HEK293 (cell line): Measurements from ENCODE around the gene PPP1R14C.

Experiments
- CTCF ChIA-PET: fragments of 350-600 bp; formaldehyde crosslinking; extraction: SDS; loops from one replicate; lab custom pipeline; 2021; ENCODE audit warnings: antibody characterized with exemption; lab: Yijun Ruan, JAX
- POLR2A ChIA-PET: fragments of 300-600 bp; formaldehyde crosslinking; extraction: SDS; loops from one replicate; lab custom pipeline; 2020; ENCODE audit warnings: antibody characterized with exemption, inconsistent platforms; lab: Yijun Ruan, JAX
- H3K27ac ChIP-seq: fragments of 200-500 bp; sonication (Bioruptor generic); 2 replicates; pipeline ENCODE4 v1.5.1; 2014; ENCODE audit warnings: low read depth, low read length, control low read depth, inconsistent platforms; ENCODE audit errors: extremely low read depth
- H3K36me3 ChIP-seq, 2 experiments: fragments of 200-500 bp in 1 of 2; sonication (Bioruptor generic) in 1 of 2; 1 replicate in 1 of 2; 2 replicates in 1 of 2; pipeline ENCODE4 v1.5.1; 2014 to 2017; ENCODE audit warnings: inconsistent platforms in 2 of 2, low read length in 2 of 2; ENCODE audit not compliant: control insufficient read depth in 2 of 2, insufficient read depth in 1 of 2
- H3K4me1 ChIP-seq: fragments of 200-500 bp; sonication (Bioruptor generic); 2 replicates; pipeline ENCODE4 v1.5.1; 2014; ENCODE audit warnings: mild to moderate bottlenecking, low read length, inconsistent platforms; ENCODE audit not compliant: control insufficient read depth, insufficient read depth
- H3K4me3 ChIP-seq: 2 replicates; pipeline ENCODE4 v1.5.1; 2011; ENCODE audit warnings: low read depth, mild to moderate bottlenecking, control low read depth, low read length, moderate library complexity
- H3K9me3 ChIP-seq: fragments of 200-500 bp; sonication (Bioruptor generic); 2 replicates; pipeline ENCODE4 v1.5.1; 2014; ENCODE audit warnings: low read depth, low read length, inconsistent platforms; ENCODE audit not compliant: control insufficient read depth, insufficient read depth
- GLI4 ChIP-seq: fragments of 450-650 bp; formaldehyde crosslinking; IDR thresholded peaks from 2 replicates; pipeline ENCODE4 v1.5.1; 2016; ENCODE audit warnings: missing biosample characterization, missing genetic modification characterization
- HOXD13 ChIP-seq: sonication (generic); formaldehyde crosslinking; IDR thresholded peaks from 2 replicates; pipeline ENCODE4 v1.8.0; 2022; ENCODE audit warnings: missing genetic modification reagents, borderline replicate concordance
- PBX3 ChIP-seq: sonication (generic); formaldehyde crosslinking; IDR thresholded peaks from 2 replicates; pipeline ENCODE4 v1.8.1; 2022; ENCODE audit warnings: mild to moderate bottlenecking, moderate library complexity, missing genetic modification reagents
- ZBTB17 ChIP-seq: fragments of 450-650 bp; formaldehyde crosslinking; IDR thresholded peaks from 2 replicates; pipeline ENCODE4 v1.5.1; 2016; ENCODE audit warnings: missing biosample characterization, missing genetic modification characterization
- ZNF138 ChIP-seq: fragments of 450-650 bp; formaldehyde crosslinking; IDR thresholded peaks from 2 replicates; pipeline ENCODE4 v1.5.1; 2016; ENCODE audit warnings: missing biosample characterization, missing genetic modification characterization, borderline replicate concordance
- ZNF23 ChIP-seq: fragments of 450-650 bp; formaldehyde crosslinking; IDR thresholded peaks from 2 replicates; pipeline ENCODE4 v1.5.1; 2016; ENCODE audit warnings: missing biosample characterization, missing genetic modification characterization, borderline replicate concordance
- ZNF280C ChIP-seq: fragments of 450-650 bp; formaldehyde crosslinking; IDR thresholded peaks from 2 replicates; pipeline ENCODE4 v1.5.1; 2016; ENCODE audit warnings: missing biosample characterization, missing genetic modification characterization
- ZNF37A ChIP-seq: fragments of 450-650 bp; IDR thresholded peaks from 2 replicates; pipeline ENCODE4 v1.5.1; 2018; ENCODE audit warnings: missing biosample characterization, missing genetic modification characterization
- ZNF521 ChIP-seq: fragments of 450-650 bp; formaldehyde crosslinking; IDR thresholded peaks from 2 replicates; pipeline ENCODE4 v1.5.1; 2017; ENCODE audit warnings: missing biosample characterization, mild to moderate bottlenecking, missing genetic modification characterization
- ZNF529 ChIP-seq: fragments of 450-650 bp; formaldehyde crosslinking; IDR thresholded peaks from 2 replicates; pipeline ENCODE4 v1.5.1; 2017; ENCODE audit warnings: missing genetic modification characterization, missing biosample characterization; ENCODE audit not compliant: insufficient replicate concordance
- ZNF548 ChIP-seq: fragments of 450-650 bp; formaldehyde crosslinking; IDR thresholded peaks from 2 replicates; pipeline ENCODE4 v1.5.1; 2016; ENCODE audit warnings: missing biosample characterization, missing genetic modification characterization
- ZNF596 ChIP-seq: fragments of 450-650 bp; IDR thresholded peaks from 2 replicates; pipeline ENCODE4 v1.5.0; 2018; ENCODE audit warnings: missing biosample characterization, mild to moderate bottlenecking, missing genetic modification characterization, moderate library complexity
- ZNF610 ChIP-seq: fragments of 450-650 bp; formaldehyde crosslinking; IDR thresholded peaks from 2 replicates; pipeline ENCODE4 v1.5.1; 2016; ENCODE audit warnings: missing biosample characterization, missing genetic modification characterization, borderline replicate concordance
- ZNF664 ChIP-seq: fragments of 450-650 bp; formaldehyde crosslinking; IDR thresholded peaks from 2 replicates; pipeline ENCODE4 v1.5.1; 2016; ENCODE audit warnings: missing biosample characterization, missing genetic modification characterization
- ZNF830 ChIP-seq: fragments of 450-650 bp; IDR thresholded peaks from 2 replicates; pipeline ENCODE4 v1.5.0; 2018; ENCODE audit warnings: missing biosample characterization, missing genetic modification characterization, low read depth, mild to moderate bottlenecking, moderate library complexity
- ZSCAN30 ChIP-seq: fragments of 450-650 bp; IDR thresholded peaks from 2 replicates; pipeline ENCODE4 v1.5.1; 2018; ENCODE audit warnings: missing biosample characterization, mild to moderate bottlenecking, missing genetic modification characterization, moderate library complexity
- ZXDB ChIP-seq: fragments of 450-650 bp; formaldehyde crosslinking; IDR thresholded peaks from 2 replicates; pipeline ENCODE4 v1.5.1; 2016; ENCODE audit warnings: missing biosample characterization, missing genetic modification characterization
- TF ChIP-seq, protein P1 (sequence below): fragments of 450-650 bp; formaldehyde crosslinking; IDR thresholded peaks from 2 replicates; pipeline ENCODE4 v1.5.1; 2016; ENCODE audit warnings: missing biosample characterization, missing genetic modification characterization
- TF ChIP-seq, protein P2 (sequence below): fragments of 450-650 bp; formaldehyde crosslinking; IDR thresholded peaks from 2 replicates; pipeline ENCODE4 v1.5.1; 2016; ENCODE audit warnings: missing biosample characterization, missing genetic modification characterization

PPP1R14C gene

GRCh38 chr6:150291968-150292710, 149.3 kb downstream of the PPP1R14C start:
- TF ChIP-seq ZBTB17 (tag by site-specific recombination) (no peak), ZNF596 (tag by site-specific recombination) (no peak), ZSCAN30 (tag by site-specific recombination) (no peak), ZNF548 (tag by site-specific recombination) (no peak), GLI4 (tag by site-specific recombination) (no peak), ZNF610 (tag by site-specific recombination) (no peak), ZNF521 (tag by site-specific recombination) (no peak), ZNF529 (tag by site-specific recombination) (no peak), ZNF23 (tag by site-specific recombination) (no peak)
- TF ChIP-seq, protein P1, sequence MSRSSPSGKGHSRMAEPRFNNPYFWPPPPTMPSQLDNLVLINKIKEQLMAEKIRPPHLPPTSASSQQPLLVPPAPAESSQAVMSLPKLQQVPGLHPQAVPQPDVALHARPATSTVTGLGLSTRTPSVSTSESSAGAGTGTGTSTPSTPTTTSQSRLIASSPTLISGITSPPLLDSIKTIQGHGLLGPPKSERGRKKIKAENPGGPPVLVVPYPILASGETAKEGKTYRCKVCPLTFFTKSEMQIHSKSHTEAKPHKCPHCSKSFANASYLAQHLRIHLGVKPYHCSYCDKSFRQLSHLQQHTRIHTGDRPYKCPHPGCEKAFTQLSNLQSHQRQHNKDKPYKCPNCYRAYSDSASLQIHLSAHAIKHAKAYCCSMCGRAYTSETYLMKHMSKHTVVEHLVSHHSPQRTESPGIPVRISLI (tag by site-specific recombination) = no peak
- TF ChIP-seq, protein P2, sequence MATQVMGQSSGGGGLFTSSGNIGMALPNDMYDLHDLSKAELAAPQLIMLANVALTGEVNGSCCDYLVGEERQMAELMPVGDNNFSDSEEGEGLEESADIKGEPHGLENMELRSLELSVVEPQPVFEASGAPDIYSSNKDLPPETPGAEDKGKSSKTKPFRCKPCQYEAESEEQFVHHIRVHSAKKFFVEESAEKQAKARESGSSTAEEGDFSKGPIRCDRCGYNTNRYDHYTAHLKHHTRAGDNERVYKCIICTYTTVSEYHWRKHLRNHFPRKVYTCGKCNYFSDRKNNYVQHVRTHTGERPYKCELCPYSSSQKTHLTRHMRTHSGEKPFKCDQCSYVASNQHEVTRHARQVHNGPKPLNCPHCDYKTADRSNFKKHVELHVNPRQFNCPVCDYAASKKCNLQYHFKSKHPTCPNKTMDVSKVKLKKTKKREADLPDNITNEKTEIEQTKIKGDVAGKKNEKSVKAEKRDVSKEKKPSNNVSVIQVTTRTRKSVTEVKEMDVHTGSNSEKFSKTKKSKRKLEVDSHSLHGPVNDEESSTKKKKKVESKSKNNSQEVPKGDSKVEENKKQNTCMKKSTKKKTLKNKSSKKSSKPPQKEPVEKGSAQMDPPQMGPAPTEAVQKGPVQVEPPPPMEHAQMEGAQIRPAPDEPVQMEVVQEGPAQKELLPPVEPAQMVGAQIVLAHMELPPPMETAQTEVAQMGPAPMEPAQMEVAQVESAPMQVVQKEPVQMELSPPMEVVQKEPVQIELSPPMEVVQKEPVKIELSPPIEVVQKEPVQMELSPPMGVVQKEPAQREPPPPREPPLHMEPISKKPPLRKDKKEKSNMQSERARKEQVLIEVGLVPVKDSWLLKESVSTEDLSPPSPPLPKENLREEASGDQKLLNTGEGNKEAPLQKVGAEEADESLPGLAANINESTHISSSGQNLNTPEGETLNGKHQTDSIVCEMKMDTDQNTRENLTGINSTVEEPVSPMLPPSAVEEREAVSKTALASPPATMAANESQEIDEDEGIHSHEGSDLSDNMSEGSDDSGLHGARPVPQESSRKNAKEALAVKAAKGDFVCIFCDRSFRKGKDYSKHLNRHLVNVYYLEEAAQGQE = no peak
- H3K27ac ChIP-seq = no peak overlapping the region
- ChIA-PET CTCF (interaction anchor here (1.1 kb wide), 1 partner anchor 40 kb away, joined by 3 read pairs; no protein-coding TSS in a partner anchor), POLR2A (no interaction called here)
- H3K36me3 ChIP-seq = no peaks in the 10 kb centered on the region
- H3K4me1 ChIP-seq = no peaks in the 10 kb centered on the region
- no peaks in the 10 kb centered on the region for H3K9me3 ChIP-seq
- H3K4me3 ChIP-seq = no peak overlapping the region

GRCh38 chr6:150293019-150293418, 150.2 kb downstream of the PPP1R14C start:
- no peak for TF ChIP-seq ZNF664 (tag by site-specific recombination)
- no peak for TF ChIP-seq HOXD13 (CRISPR knock-in tag)
- TF ChIP-seq PBX3 (CRISPR knock-in tag) = no peak
- no peak for TF ChIP-seq ZNF138 (tag by site-specific recombination)
- TF ChIP-seq ZNF37A = no peak
- TF ChIP-seq ZNF280C (tag by site-specific recombination) = no peak
- no peak for TF ChIP-seq ZNF830
- no peak for TF ChIP-seq ZXDB (tag by site-specific recombination)
- H3K9me3 ChIP-seq = no peaks in the 10 kb centered on the region
- H3K27ac ChIP-seq = no peak overlapping the region
- POLR2A ChIA-PET = no interaction called here
- CTCF ChIA-PET = interaction anchor here (1.2 kb wide), 1 partner anchor 12 kb away, joined by 3 read pairs; no protein-coding TSS in a partner anchor
- no peaks in the 10 kb centered on the region for H3K4me1 ChIP-seq
- no peaks in the 10 kb centered on the region for H3K36me3 ChIP-seq
- no peak overlapping the region for H3K4me3 ChIP-seq
